GM12865 (cell line): ENCODE data around the gene ARL4D.

Source experiments
- DNase-seq: peaks from one replicate; pipeline ENCODE4 v3.0.0; 2010; ENCODE audit warnings: low read depth
- H3K4me3 ChIP-seq: 2 replicates; pipeline ENCODE4 v1.5.1; 2011; ENCODE audit warnings: mild to moderate bottlenecking, low read depth, low read length, control low read depth
- CTCF ChIP-seq: IDR thresholded peaks from 2 replicates; pipeline ENCODE4 v1.5.1; 2011; ENCODE audit warnings: low read length, control low read depth, low read depth, inconsistent platforms; ENCODE audit not compliant: insufficient read depth; ENCODE audit errors: missing control alignments

Gene ARL4D

DNA sequence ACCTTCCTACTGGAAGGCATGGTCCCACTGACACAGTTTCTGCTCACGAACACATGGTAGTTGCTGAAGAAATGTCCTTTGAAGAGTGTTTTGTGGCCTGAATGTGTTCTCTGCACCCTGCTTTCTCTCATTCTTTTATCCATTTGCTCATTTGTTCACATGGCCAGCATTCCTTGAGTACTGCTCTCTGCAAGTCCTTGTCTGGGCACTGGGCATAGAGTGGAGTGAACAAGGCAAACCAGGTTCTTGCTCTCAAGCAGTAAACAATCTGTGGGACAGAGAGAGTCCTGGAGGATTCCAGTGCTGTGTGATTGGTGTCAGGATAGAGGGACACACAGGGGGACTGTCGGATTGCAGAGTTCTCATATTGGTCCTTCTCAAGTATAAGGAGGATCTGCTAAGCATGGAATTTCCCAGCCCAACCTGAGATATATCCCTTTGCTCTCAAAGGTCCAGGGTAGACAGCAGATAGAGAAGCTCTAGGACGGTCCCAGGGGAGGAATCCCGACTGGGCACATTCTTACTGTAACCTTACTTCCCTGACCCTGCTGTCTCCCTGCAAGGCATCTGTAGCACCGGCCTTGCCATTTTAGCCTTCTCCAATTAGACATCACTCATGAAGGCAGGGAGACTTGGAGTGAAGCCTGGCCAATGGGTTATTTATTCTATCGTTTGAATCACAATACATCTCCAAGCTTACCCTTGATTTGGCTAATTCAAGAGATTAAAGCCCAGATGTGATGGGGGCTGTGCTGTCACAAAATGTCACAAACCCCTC lies 32.3 kb downstream of the ARL4D start:
- H3K4me3 ChIP-seq = no peak overlapping the region
- TF ChIP-seq CTCF = no peak

GRCh38 chr17:43431714-43432523 lies 33.1 kb downstream of the ARL4D start:
- DNase-seq = no peak
- H3K4me3 ChIP-seq = no peak overlapping the region
- TF ChIP-seq CTCF = no peak

More for the DNA sequence above, 32.3 kb downstream of the ARL4D start:
- no peak for DNase-seq

- TF ChIP-seq CTCF = no peak
- no peak overlapping the region for H3K4me3 ChIP-seq
- DNase-seq = no peak
Measured at GRCh38 chr17:43434902-43435319, 36.1 kb downstream of the ARL4D start.

- DNase-seq = no peak
- TF ChIP-seq CTCF = no peak
- H3K4me3 ChIP-seq = no peak overlapping the region
Measured at GRCh38 chr17:43437756-43438155, 39.0 kb downstream of the ARL4D start.

DNA sequence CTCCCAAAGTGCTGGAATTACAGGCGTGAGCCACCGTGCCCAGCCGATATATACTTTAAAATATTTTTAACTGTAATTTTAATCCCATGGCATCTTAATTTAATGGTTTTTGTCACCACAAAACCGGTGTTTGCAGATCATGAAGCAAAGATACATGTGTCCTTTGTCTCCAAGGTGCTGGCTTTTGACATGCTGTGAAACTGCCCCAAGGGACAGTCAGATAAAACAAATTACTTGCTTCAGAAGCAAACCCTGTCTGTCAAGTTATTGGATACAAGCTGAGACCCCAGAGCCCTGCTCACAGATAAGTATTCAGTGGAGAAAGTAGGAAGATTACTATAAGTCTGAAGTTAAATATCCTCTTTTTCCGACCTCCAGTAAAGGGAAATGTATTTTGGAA lies 39.8 kb downstream of the ARL4D start:
- H3K4me3 ChIP-seq = no peak overlapping the region
- no peak for TF ChIP-seq CTCF
- DNase-seq = no peak

GRCh38 chr17:43439041-43439440 lies 40.2 kb downstream of the ARL4D start:
- no peak for DNase-seq
- H3K4me3 ChIP-seq = no peak overlapping the region
- no peak for TF ChIP-seq CTCF
